Neural progenitor cell (in vitro differentiated cells): ENCODE results near the gene SNX15.

ENCODE experiments used
- CTCF ChIP-seq: fragments of 200-600 bp; sonication (generic); IDR thresholded peaks from 2 replicates; pipeline ENCODE4 v1.5.1; 2017; ENCODE audit warnings: antibody characterized with exemption, mild to moderate bottlenecking
- EZH2 ChIP-seq: fragments of 200-600 bp; sonication (generic); IDR thresholded peaks from 2 replicates; pipeline ENCODE4 v1.6.1; 2017; ENCODE audit warnings: antibody characterized with exemption, mild to moderate bottlenecking, moderate library complexity

- no peak for TF ChIP-seq CTCF
- TF ChIP-seq EZH2: no peak
Measured at GRCh38 chr11:64998141-64998540, 29.1 kb upstream of the SNX15 start.
